Measurements from ENCODE around the gene ANKRD17.

Gene ANKRD17

GRCh38 chr4:73139991-73140390 lies 118.6 kb downstream of the ANKRD17 start:
- peaks cover 91% of the 10 kb centered on the region for H3K36me3 ChIP-seq (ENCODE audit: control insufficient read depth, low read length)
- H3K9me2 ChIP-seq (replicated peaks; ENCODE audit: control insufficient read depth, low read length) = no peaks in the 10 kb centered on the region
- peaks cover 53% of the 10 kb centered on the region for H3K79me2 ChIP-seq (ENCODE audit: control insufficient read depth, low read length)
- H3K4me3 ChIP-seq (ENCODE audit: low read length) = no peak overlapping the region
- no peaks in the 10 kb centered on the region for H3K4me1 ChIP-seq (ENCODE audit: control insufficient read depth, low read length)
- H3K27me3 ChIP-seq (ENCODE audit: control insufficient read depth, low read length) = no peaks in the 10 kb centered on the region
- no peaks in the 10 kb centered on the region for H3F3A ChIP-seq (ENCODE audit: control insufficient read depth, insufficient read depth)
- no peaks in the 10 kb centered on the region for H4K20me1 ChIP-seq (ENCODE audit: control insufficient read depth, insufficient read depth, low read depth, low read length)
- no peak overlapping the region for H3K27ac ChIP-seq (ENCODE audit: low read depth, low read length)
- TF ChIP-seq CTCF (IDR thresholded peaks at IDR 0.05; ENCODE audit: low read depth, low read length, poor library complexity, severe bottlenecking) = no peak
- no peak for TF ChIP-seq EZH2phosphoT487 (IDR thresholded peaks at IDR 0.05; ENCODE audit: borderline replicate concordance, low read length)
- H3K9me3 ChIP-seq (ENCODE audit: control insufficient read depth, insufficient read depth, low read length) = no peaks in the 10 kb centered on the region
- H3K4me2 ChIP-seq (ENCODE audit: low read length) = no peak overlapping the region

- Histone ChIP-seq H3F3A (ENCODE audit: control insufficient read depth, insufficient read depth) (no peaks in the 10 kb centered on the region), H3K4me2 (ENCODE audit: low read length) (no peak overlapping the region), H3K9me2 (replicated peaks; ENCODE audit: control insufficient read depth, low read length) (no peaks in the 10 kb centered on the region), H3K4me1 (ENCODE audit: control insufficient read depth, low read length) (no peaks in the 10 kb centered on the region), H3K9me3 (ENCODE audit: control insufficient read depth, insufficient read depth, low read length) (no peaks in the 10 kb centered on the region), H3K4me3 (ENCODE audit: low read length) (no peak overlapping the region), H3K36me3 (ENCODE audit: control insufficient read depth, low read length) (peaks cover 90% of the 10 kb centered on the region), H3K27me3 (ENCODE audit: control insufficient read depth, low read length) (no peaks in the 10 kb centered on the region), H3K79me2 (ENCODE audit: control insufficient read depth, low read length) (peaks cover 57% of the 10 kb centered on the region), H3K27ac (ENCODE audit: low read depth, low read length) (no peak overlapping the region), H4K20me1 (ENCODE audit: control insufficient read depth, insufficient read depth, low read depth, low read length) (no peaks in the 10 kb centered on the region)
- TF ChIP-seq EZH2phosphoT487 (IDR thresholded peaks at IDR 0.05; ENCODE audit: borderline replicate concordance, low read length) (no peak), CTCF (IDR thresholded peaks at IDR 0.05; ENCODE audit: low read depth, low read length, poor library complexity, severe bottlenecking) (no peak)
These were observed 119.4 kb downstream of the ANKRD17 start for GRCh38 chr4:73139245-73139644.

GRCh38 chr4:73137121-73137520 lies 121.5 kb downstream of the ANKRD17 start:
- Histone ChIP-seq H3K36me3 (ENCODE audit: control insufficient read depth, low read length) (peaks cover 84% of the 10 kb centered on the region), H3K27ac (ENCODE audit: low read depth, low read length) (no peak overlapping the region), H3K9me2 (replicated peaks; ENCODE audit: control insufficient read depth, low read length) (no peaks in the 10 kb centered on the region), H3K4me3 (ENCODE audit: low read length) (no peak overlapping the region), H3K4me2 (ENCODE audit: low read length) (no peak overlapping the region), H3K4me1 (ENCODE audit: control insufficient read depth, low read length) (no peaks in the 10 kb centered on the region), H3K27me3 (ENCODE audit: control insufficient read depth, low read length) (no peaks in the 10 kb centered on the region), H3K79me2 (ENCODE audit: control insufficient read depth, low read length) (peaks cover 54% of the 10 kb centered on the region), H3F3A (ENCODE audit: control insufficient read depth, insufficient read depth) (peaks cover 3% of the 10 kb centered on the region; the same call in 1 of the 2 replicates), H4K20me1 (ENCODE audit: control insufficient read depth, insufficient read depth, low read depth, low read length) (no peaks in the 10 kb centered on the region), H3K9me3 (ENCODE audit: control insufficient read depth, insufficient read depth, low read length) (no peaks in the 10 kb centered on the region)
- TF ChIP-seq CTCF (IDR thresholded peaks at IDR 0.05; ENCODE audit: low read depth, low read length, poor library complexity, severe bottlenecking) = no peak
- no peak for TF ChIP-seq EZH2phosphoT487 (IDR thresholded peaks at IDR 0.05; ENCODE audit: borderline replicate concordance, low read length)

Data from DOHH2 (cell line).